GM03348 (cell line): Measurements from ENCODE around the gene KREMEN1.
A peak's percentile ranks its signal among the peaks of the same experiment; 100 is the strongest.

Experiments used
- DNase-seq: peaks from one replicate; pipeline ENCODE4 v3.0.0; 2012; ENCODE audit warnings: low spot score

The KREMEN1 gene

DNA sequence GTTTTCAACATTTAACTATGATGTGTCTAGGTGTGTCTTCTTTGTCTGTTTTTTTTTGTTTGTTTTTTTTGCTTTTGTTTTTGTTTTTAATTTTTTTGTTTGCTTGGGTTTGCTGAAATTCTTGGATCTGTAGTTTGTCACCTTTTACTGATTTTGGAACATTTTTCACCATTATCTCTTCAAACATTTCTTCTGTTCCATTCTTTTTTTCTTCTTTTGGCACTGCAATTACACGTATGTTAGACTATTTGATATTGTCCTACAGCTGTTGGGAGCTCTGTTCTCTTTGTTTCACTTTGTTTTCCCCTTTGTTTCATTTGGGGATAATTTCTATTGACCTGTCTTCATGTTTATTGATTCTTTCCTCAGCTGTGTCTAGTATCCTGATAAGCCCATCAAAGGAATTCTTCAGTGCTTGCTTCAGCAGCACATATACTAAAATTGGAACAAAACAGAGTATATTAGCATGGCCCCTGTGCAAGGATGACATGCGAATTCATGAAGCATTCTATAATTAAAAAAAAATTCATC lies 60.8 kb downstream of the KREMEN1 start:
- DNase-seq: no peak

DNA sequence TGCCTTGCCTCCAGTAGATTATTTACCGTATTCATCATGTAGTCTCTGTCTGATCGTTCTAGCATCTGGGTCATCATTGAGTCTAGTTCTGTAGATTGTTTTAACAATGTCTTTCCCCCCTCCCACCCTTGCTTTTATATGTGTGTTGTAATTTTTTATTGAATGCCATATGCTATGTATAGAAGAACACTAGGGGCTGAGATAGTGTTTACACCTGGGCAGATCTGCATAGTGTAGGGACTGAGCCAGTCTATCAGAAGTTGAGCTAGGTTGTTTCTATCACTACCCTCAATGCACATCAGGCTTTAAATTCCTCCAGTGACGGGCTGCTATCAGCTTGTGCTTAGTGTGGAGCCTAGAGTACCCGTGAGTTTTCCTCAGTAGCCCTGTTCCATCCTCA lies 61.6 kb downstream of the KREMEN1 start:
- no peak for DNase-seq

DNA sequence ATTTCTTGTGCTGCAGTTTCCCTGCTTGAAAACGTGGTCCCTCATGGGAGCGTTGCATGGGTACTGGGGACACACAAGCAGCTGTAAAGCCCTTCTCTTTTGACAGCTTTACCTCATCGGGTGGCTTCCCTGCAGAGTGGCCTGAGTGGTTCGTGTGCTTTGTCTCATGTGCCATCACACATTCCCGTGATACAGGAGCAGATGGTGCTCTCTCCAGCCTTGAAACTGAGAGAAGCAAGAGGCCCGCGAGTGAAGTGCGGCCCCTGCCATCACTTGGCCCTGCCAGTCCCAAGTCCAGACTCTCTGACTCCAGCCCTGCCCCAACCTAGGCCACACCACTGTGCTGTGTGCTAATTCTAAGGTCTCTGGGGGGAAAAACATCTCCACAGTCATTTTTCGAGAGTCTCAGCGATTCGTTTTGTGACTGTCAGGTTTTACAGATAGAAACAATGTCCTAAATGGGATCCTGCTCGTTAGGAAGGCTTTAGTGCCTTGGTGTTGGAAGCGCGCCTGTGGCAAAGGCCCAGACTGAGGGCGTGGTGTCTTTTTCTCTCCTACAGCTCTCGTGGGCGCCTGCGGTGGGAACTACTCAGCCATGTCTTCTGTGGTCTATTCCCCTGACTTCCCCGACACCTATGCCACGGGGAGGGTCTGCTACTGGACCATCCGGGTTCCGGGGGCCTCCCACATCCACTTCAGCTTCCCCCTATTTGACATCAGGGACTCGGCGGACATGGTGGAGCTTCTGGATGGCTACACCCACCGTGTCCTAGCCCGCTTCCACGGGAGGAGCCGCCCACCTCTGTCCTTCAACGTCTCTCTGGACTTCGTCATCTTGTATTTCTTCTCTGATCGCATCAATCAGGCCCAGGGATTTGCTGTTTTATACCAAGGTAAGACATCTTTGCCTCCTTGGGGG lies 64.2 kb downstream of the KREMEN1 start:
- DNase-seq: no peak

DNA sequence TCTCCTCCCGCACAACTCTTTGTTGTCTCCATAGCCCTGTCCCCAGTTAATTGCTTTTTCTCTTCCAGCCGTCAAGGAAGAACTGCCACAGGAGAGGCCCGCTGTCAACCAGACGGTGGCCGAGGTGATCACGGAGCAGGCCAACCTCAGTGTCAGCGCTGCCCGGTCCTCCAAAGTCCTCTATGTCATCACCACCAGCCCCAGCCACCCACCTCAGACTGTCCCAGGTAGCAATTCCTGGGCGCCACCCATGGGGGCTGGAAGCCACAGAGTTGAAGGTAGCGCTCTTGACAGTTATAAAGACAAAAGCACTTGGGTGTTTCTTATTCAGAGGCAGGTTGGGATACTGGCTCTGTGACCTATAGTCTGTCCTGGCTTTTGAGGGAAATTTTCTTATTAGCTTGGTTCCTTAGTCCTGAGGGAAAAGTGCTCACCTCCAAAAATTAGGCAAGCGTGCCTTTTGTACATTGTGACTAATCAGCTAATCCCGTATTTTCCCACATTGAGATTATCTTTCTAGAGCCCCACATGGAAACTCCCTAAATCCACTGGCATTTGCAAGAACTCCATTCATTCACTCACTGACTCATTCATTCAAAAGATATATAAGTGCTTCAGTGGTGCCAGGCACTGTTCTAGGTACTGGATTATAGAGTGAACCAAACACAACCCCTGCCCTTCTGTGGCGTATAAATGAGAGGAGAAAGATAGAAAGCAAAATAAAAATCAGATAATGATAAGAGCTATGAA lies 65.9 kb downstream of the KREMEN1 start:
- DNase-seq: no peak

DNA sequence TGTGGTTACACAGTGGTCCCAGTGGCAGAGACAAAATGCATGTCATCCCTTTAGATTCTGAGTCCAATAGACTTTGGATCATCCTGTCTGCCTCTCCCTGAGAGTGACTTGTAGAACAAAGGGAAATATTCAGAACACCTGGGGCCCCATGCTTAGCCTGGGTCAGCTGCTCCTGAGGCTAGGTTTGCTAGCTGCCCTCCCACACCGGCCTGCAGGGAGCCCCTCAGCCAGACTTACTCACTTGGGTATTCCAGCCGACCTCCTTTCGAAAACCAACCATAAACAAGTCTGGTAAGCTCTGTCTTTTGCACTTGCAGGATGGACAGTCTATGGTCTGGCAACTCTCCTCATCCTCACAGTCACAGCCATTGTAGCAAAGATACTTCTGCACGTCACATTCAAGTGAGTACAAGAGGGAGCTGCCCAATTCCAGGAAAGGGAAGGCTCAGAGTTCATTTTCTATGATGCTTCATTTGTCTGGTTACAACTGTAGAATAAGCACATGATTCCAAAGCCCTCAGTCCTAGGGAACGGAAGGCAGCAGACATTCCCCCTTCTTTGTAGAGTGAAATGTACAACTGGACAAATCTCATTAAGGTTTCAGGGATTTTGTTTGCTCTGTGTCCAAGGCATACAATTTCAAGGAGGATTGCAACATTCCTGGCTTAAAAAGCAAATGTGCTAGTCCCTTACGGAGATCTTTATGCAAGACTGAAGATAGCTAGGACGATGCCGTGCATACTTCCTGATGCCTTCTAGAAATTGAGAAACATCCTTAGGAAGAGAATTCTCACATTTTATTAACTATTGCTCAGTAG lies 67.3 kb downstream of the KREMEN1 start:
- DNase-seq: peak; percentile 45

DNA sequence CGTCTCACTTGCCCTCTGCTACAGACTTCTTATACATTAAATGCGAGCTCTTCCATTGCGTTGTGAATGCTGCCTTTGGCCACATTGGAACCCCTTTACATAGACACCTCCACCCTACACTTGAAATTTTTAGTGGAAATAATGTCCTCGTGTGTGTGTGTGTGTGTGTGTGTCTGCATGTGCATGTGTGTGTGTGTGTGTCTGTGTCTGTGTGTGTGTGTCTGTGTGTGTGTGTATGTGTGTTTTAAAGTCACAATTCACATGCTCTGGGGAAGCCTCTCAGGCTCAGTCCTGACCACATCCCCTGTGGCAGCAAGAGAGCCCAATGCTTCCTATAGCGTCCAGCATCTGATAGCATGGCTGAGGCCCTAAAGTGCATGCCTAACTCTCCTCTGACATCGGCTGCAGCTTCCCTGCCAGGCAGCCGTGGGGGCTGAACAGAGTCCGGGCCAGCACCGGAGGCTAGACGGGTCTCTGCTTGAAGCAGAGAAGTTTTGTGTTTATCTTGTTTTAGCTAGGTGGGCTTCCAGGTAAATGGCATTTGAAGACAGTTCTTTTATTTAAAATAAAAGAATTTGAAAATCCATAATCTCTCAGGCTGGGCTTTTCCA lies 68.3 kb downstream of the KREMEN1 start:
- no peak for DNase-seq

DNA sequence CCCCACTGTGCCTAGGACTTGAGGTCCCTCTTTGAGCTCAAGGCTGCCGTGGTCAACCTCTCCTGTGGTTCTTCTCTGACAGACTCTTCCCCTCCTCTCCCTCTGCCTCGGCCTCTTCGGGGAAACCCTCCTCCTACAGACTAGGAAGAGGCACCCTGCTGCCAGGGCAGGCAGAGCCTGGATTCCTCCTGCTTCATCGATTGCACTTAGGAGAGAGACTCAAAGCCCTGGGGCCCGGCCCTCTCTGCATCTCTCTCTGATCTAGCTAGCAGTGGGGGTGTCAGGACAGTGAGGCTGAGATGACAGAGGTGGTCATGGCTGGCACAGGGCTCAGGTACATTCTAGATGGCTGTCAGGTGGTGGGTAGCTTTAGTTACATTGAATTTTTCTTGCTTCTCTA lies 69.3 kb downstream of the KREMEN1 start:
- no peak for DNase-seq

DNA sequence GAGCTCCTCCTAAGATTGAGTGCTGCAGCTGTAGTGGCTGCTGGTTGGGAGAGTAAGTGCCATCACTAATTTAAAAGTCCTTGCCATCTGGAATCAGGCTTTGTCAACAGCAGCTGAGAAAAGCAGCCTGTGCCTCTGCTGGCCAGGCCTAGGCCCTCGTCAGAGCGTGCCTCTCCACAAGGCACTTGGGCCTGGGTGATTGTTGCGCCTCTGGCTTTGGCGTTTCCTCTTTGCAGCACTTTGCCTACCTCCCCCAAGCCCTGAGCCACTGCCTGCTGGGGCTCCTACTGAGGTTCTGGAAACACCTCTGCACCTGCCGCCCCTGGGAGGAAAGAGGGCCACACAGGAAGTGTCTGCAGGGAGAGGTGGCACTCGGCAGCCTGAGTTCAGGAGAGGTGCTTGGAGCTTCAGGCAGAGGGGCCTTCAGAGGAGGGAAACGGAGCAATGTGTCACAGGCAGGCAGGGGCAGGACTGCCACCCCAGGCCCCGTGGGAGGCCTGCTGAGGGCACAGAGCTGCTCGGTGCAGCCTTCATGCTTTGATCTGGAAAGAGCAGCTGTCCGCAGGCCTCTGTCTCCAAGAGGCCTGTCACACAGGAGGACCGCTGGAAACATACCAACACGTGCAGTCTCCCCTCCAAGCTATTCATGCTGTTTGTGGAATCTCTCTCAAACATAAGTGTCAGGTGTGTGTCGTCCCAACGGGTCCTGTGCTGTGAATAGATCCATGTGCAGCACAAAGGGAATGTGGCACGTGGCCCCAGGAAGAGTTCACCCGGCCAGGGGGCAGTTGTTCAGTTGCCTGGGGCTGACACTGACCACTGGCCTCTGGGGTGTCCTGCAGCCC lies 71.3 kb downstream of the KREMEN1 start:
- DNase-seq: no peak

DNA sequence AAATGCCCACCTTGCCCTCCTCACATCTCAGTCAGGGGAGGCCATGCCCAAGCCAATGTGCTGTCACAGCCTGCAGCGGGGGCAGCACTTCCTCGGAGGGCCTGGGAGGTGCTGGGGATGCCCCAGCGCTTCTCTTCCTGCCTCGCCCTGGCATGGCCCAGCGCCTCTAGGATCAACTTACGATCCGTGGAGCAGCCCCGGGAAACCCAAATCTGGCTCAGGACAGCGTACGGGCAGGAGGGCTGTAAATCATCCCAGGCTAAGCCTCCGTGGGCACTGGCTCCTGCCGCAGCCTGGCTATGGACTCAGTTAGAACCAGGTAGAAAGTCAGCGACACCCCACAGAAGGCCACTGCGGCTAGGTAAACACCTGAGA lies 71.9 kb downstream of the KREMEN1 start:
- DNase-seq: no peak

DNA sequence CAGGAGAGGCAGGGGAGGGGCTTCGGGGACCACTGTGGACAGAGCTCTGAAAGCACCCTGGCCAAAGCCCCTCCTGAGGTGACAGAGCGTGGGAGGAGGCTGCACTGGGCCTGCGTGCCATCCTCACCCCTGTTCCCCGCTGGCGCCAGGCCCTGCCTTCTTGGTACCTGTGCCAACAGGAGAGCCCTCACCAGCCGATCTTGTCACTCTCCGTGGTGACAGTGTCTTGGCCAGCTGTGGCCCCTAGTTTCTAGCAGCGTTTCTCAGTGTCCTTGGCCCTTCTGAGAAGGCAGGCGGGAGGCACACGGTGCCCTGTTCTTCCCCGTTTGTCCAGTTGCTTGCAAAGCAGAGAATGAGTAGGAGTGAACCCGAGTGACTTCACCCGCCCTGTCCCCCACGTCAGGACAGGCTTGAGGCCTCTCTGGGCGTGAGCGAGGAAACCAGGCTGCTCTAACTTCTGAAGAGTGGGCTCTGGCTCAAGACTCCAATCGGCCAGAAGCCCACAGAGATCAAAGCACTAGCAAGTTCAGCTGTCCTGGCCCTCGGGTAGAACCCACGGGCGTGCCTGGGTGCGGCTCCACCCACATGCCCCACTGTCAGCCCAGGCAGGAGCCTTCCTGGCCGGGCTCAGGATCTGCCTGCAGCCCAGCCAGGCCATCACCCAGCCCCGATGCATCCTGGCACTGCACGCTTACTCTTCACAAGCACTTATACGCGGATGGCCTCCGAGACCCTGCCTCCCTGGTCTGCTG lies 72.7 kb downstream of the KREMEN1 start:
- DNase-seq: no peak

DNA sequence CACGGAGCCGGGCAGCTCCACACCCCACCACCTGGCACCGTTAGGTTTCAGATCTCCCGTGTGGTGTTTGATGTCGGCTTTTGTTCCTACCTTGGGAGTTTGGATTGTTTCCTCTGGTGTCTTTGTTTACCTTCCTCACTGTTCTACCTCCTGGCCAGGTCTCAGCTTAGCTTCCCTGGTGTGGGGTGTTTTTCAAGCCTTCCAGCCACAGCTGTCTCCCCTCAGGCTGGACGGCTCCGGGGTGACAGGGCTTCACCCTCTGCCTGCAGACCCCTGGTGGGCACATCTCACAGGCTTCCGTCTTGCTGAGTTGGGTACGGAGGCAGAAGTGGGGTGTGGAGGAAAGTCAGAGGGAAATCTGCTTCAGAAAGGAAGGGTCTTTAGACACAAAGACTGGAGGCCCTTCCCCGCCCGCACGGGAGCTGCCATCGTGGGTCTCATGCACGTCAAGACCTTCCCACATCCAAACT lies 73.3 kb downstream of the KREMEN1 start:
- DNase-seq: peak; percentile 2

DNA sequence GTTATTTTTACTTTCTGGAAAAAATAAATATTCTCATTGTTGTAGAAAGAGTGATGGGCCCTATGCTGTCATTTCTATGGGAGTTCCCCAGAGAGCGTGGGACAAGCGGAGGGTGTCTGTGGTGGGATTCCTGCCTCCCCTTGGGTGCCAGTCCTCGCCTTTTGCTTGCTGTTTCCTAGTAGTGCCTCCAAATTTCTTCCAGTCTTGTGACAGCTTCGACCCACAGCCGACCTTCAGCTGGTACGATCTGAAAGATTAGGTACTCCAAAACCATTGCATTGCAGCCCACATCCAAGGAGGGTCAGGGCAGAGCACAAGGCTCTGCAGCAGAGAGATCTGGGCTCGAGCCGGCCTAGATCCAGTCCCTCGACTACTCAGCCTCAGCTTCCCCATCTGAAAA lies 73.9 kb downstream of the KREMEN1 start:
- no peak for DNase-seq

DNA sequence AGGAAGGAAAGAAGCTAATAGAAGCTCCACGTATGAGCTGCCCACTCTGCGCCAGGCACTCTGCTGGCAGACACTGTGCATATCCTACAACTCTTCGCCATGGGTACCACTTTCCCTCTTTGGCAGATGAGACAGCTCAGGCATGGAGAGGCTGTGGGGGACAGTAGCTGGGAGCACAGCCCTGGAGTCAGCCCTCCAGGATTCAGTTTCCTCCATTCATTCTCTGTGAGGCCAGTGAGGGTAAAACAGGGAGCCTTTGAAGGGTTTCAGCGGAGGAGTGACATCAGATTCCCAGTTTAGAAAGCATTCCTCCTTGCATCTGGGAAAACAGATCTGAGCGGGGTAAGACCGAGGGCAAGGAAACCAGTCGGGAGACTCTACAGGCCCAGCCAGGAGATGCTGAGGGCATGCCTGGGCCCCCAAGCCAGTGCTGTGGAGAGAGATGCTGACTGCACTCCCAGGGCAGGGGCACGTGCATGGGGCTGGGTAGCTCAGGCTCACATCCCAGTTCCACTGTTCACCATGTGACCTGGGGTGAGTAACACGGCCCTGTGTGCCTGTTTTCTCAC lies 74.6 kb downstream of the KREMEN1 start:
- DNase-seq: no peak

DNA sequence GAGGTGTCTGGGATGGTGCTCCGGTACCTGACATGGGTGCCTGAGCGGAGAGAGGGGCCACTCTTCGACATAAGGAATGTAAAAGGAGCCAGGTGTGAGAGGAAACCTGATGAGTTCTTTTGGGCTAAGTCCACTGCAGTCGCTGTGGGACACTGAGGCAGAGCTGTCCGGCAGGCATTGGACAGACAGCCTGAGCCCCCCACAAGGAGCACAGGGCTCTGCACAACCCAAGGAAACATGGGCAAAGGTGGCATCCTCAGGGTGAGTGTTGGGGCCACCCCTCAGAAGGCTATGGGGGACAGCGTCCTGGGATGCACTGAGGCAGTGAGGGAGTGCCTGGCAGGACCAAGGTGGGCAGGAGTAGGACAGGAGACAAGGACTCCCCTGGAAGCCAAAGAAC lies 75.2 kb downstream of the KREMEN1 start:
- DNase-seq: no peak

DNA sequence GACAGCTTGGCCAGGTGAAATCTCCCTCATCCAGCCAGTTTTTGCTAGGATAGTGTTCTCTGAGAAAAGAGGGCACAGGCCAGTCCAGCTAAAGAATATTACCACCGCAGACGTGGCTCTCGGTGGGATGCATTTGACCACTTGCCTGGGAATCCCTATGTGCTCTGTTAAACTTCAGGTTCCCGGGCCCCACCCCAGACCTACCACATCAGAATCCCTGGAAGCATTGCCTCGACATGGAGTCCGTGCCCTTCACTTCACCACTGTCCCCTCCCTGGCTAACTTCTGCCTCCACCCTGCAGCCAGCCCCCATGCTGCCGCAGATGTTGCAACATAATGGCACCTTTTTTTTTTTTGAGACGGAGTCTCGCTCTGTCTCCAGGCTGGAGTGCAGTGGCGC lies 76.0 kb downstream of the KREMEN1 start:
- no peak for DNase-seq

DNA sequence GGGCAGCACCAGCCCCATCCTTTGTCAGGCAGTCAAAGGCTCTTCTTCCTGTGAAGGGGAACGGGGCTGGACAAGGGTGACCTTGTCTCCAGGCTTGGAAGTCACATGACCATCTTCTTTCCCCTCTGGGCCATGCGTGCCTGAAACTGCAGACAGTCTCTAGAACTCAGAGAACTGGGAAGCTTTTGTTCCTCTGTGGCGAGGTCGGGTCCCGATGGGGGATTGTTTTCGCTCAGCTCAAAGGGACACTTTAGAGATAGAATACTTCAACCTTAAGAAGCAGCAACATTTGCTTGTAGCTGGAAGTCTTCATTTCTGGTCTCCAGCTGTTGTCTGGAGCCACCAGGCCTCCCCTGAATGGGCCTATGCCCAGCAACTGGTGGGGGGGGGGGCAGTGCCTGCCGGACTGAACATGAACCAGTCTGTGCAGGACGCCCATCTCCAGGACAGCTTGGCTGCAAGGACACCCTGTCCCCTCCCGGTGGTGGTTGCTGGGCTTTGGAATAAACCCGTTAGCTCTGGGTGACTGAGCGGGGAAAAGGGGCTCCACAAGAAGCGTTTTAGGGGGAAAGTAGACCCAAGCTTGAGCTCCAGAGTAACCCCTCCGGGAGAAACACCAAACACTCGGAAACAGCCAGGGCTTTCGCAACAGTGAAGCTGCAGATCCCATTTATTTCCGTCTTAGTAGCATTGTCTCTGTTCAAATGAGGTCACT lies 77.2 kb downstream of the KREMEN1 start:
- DNase-seq: no peak

DNA sequence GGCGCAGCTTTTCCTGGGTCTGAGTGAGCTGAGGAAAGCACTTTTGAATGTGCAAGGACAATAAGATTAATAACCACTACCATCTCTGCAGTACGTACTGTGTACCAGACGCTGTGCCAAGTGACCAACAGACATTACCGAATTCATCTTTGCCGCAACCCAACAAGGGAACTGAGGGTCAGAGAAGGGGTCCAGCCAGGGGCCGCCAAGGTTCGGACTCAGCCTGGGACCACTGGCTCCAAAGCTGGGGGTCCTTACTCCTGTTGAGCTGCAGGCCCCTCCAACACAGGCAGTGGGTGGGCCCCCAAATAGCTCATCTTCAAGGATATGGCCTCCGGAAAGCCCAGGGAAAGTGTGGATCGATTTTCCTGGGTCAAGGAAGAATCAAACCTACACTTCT lies 77.9 kb downstream of the KREMEN1 start:
- DNase-seq: no peak

DNA sequence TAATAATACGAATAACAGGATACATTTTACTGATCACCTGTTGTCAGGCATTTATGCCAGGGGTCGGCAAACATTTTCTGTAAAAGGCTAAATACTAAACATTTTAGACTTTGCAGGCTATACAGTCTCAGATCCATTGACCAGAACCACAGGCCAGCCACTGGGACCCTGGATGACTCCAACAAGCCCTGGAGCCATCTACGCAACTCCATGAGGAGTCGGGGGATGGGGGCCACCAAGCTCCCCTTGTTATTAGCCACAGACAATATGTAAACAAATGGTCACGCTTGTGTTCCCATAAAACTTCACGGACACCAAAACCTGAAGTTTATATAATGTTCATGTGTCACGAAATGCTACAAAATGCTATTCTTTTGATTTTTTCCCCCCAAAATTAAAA lies 78.5 kb downstream of the KREMEN1 start:
- DNase-seq: no peak
